GM23248 (cell line): ENCODE results near the gene BOLL. TPM values are rescaled to one million over a fixed set of nuclear protein-coding genes. Genes with fewer than 3 reads are reported as not detected.
"Not testable (repeated sequence)": the region's sequence is repeated elsewhere in the genome, so short reads cannot be mapped to it uniquely, and the experiment has no call there.

ENCODE experiments used
- DNase-seq: peaks from one replicate; pipeline ENCODE4 v3.0.0-alpha.2; 2015
- H2AFZ ChIP-seq: fragments of 200-600 bp; sonication (generic); 2 replicates; pipeline ENCODE4 v1.6.1; 2016; ENCODE audit warnings: antibody characterized with exemption
- H3F3A ChIP-seq: fragments of 200-600 bp; sonication (generic); 2 replicates; pipeline ENCODE4 v1.6.1; 2016; ENCODE audit warnings: mild to moderate bottlenecking, antibody characterized with exemption, mixed run types; ENCODE audit not compliant: insufficient read depth
- H3K27ac ChIP-seq: fragments of 200-600 bp; sonication (generic); 2 replicates; pipeline ENCODE4 v1.5.1; 2016; ENCODE audit warnings: mild to moderate bottlenecking
- H3K27me3 ChIP-seq: fragments of 200-600 bp; sonication (generic); replicated peaks from 2 replicates; pipeline ENCODE4 v1.6.1; 2016; ENCODE audit warnings: mild to moderate bottlenecking; ENCODE audit not compliant: insufficient read depth
- H3K36me3 ChIP-seq: fragments of 200-600 bp; sonication (generic); 2 replicates; pipeline ENCODE4 v1.6.1; 2016; ENCODE audit warnings: low read depth, mild to moderate bottlenecking
- H3K4me1 ChIP-seq: fragments of 200-600 bp; sonication (generic); 2 replicates; pipeline ENCODE4 v1.6.1; 2016; ENCODE audit warnings: mild to moderate bottlenecking; ENCODE audit not compliant: insufficient read depth
- H3K4me2 ChIP-seq: fragments of 200-600 bp; sonication (generic); one replicate; pipeline ENCODE4 v1.6.1; 2016; ENCODE audit warnings: mild to moderate bottlenecking; ENCODE audit not compliant: unreplicated experiment
- H3K4me3 ChIP-seq: fragments of 200-600 bp; sonication (generic); 2 replicates; pipeline ENCODE4 v1.5.1; 2016; ENCODE audit warnings: mild to moderate bottlenecking
- H3K79me2 ChIP-seq: fragments of 200-600 bp; sonication (generic); 2 replicates; pipeline ENCODE4 v1.6.1; 2016; ENCODE audit warnings: mild to moderate bottlenecking; ENCODE audit not compliant: insufficient read depth
- H3K9ac ChIP-seq: fragments of 200-600 bp; sonication (generic); 2 replicates; pipeline ENCODE4 v1.6.1; 2016; ENCODE audit warnings: mild to moderate bottlenecking
- H3K9me2 ChIP-seq: fragments of 200-600 bp; sonication (generic); 2 replicates; pipeline ENCODE4 v1.6.1; 2016; ENCODE audit warnings: mixed run types, mild to moderate bottlenecking, moderate library complexity; ENCODE audit not compliant: insufficient read depth
- H3K9me3 ChIP-seq: fragments of 200-600 bp; sonication (generic); one replicate; pipeline ENCODE4 v1.6.1; 2017; ENCODE audit warnings: low read depth
- H4K20me1 ChIP-seq: fragments of 200-600 bp; sonication (generic); 2 replicates; pipeline ENCODE4 v1.6.0; 2016; ENCODE audit not compliant: insufficient read depth
- EZH2 ChIP-seq: fragments of 200-600 bp; sonication (generic); IDR thresholded peaks from 2 replicates; pipeline ENCODE4 v1.6.1; 2018; ENCODE audit warnings: antibody characterized with exemption, mild to moderate bottlenecking; ENCODE audit not compliant: insufficient read depth, poor library complexity, severe bottlenecking
- EZH2phosphoT487 ChIP-seq: fragments of 200-600 bp; sonication (generic); IDR thresholded peaks from 2 replicates; pipeline ENCODE4 v1.6.1; 2018; ENCODE audit warnings: antibody characterized with exemption, moderate library complexity, mild to moderate bottlenecking, low read depth; ENCODE audit not compliant: insufficient read depth
- WGBS, 2 experiments: methylation state at CpG; one replicate each; pipeline ENCODE4 v1.1.6; 2015 to 2017; ENCODE audit warnings: low lambda C conversion rate in 2 of 2, low coverage in 1 of 2; ENCODE audit errors: missing lambda C conversion rate in 2 of 2; 5-methylcytosine and 5-hydroxymethylcytosine counted together
- in situ Hi-C: fragments of 300-500 bp; cut with MboI; formaldehyde crosslinking; loops from 2 replicates; pipeline ENCODE4 v1.15.0; 2020
- polyA plus RNA-seq: library from polyadenylated mRNA; unstranded; fragments of >200 nt; fragmentation: Nextera tagmentation; extraction: Ambion mirVana; gene quantifications from 2 replicates; pipeline ENCODE4 v1.2.1, GENCODE V29; 2016
- total RNA-seq: library from RNA; depleted of rRNA; stranded (reverse); fragments of >200 nt; shearing (Covaris generic); gene quantifications from 2 replicates; pipeline ENCODE4 v1.2.3, GENCODE V29; 2014

Gene BOLL
- total and polyA plus RNA-seq, 2 experiments from 2014 or later: not detected

DNA sequence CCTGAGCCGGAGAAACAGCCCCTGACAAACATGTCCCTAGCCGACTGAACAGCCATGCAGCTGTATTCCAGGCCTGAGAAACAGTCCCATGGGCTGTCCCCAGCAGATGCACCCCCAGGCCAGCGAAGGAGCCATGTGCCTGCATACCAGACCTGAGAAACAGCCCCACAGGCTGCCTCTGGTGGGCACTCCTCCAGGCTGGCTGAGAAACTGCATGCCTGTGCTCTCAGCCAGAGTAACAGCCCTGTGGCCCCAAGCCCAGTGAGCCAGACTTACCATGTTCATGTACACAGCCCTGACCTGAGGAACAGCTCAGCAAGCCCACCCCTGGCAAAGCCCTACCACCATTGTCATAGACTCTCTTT lies 24.8 kb downstream of the BOLL start:
- Histone ChIP-seq H3K9ac (no peak overlapping the region), H3K79me2 (no peaks in the 10 kb centered on the region), H2AFZ (no peak overlapping the region), H3K27ac (no peak overlapping the region), H3K4me2 (no peak overlapping the region), H3K36me3 (no peaks in the 10 kb centered on the region), H3F3A (no peaks in the 10 kb centered on the region), H3K9me2 (no peaks in the 10 kb centered on the region), H3K4me3 (no peak overlapping the region), H3K9me3 (no peaks in the 10 kb centered on the region), H3K4me1 (no peaks in the 10 kb centered on the region), H4K20me1 (no peaks in the 10 kb centered on the region), H3K27me3 (no peaks in the 10 kb centered on the region)
- in situ Hi-C loops: no loop called here
- DNase-seq: no peak
- TF ChIP-seq EZH2: no peak
- TF ChIP-seq EZH2phosphoT487: no peak
- 39 to 58% methylated on average over 2 to 3 of the region's 3 CpGs for WGBS, 2 experiments

DNA sequence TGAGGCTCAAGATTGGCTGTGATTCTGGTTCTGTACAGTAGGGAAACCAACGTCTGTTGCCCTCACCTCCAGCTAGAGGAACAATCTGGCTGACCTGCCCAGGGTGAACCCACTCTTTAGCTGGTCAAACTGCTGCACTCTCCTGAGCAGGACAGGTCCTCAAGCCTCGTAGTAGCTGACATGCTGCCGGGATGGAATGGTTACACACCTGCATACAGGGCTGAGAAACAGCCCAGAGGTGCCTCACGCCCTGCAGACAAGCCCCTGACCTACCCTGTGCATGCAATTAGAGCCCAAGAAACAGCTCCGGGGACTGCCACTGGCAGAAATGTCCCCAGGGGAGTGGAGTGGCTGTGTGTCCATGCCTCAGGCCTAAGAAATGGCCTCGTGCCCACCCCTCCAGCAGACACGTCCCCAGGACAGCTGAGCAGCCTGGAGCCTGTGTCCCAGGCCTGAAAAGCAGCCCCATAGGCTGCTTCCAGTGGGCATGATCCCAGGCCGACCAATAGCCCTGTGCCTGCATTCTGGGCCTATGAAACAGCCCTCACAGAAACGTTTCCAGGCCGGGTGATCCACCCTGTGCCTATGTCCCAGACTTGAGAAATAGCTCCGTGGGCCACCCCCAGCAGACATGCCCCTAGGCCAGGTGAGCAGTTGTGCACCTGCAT lies 25.4 kb downstream of the BOLL start:
- Histone ChIP-seq H4K20me1 (no peaks in the 10 kb centered on the region), H3K9ac (no peak overlapping the region), H3K27me3 (no peaks in the 10 kb centered on the region), H2AFZ (no peak overlapping the region), H3K9me2 (no peaks in the 10 kb centered on the region), H3K79me2 (no peaks in the 10 kb centered on the region), H3K27ac (no peak overlapping the region), H3F3A (no peaks in the 10 kb centered on the region), H3K4me2 (no peak overlapping the region), H3K4me1 (no peaks in the 10 kb centered on the region), H3K4me3 (no peak overlapping the region), H3K36me3 (no peaks in the 10 kb centered on the region), H3K9me3 (no peaks in the 10 kb centered on the region)
- in situ Hi-C loops: no loop called here
- no peak for DNase-seq
- no peak for TF ChIP-seq EZH2phosphoT487
- no peak for TF ChIP-seq EZH2
- WGBS, 2 experiments: 36 to 37% methylated on average over 11 of the region's 11 CpGs

GRCh38 chr2:197759013-197759412 lies 26.1 kb downstream of the BOLL start:
- Histone ChIP-seq H3K9me3 (no peaks in the 10 kb centered on the region), H3K36me3 (no peaks in the 10 kb centered on the region), H3K4me1 (no peaks in the 10 kb centered on the region), H3K4me3 (no peak overlapping the region), H3K27me3 (no peaks in the 10 kb centered on the region), H3F3A (no peaks in the 10 kb centered on the region), H3K9ac (no peak overlapping the region), H2AFZ (no peak overlapping the region), H3K4me2 (no peak overlapping the region), H3K9me2 (no peaks in the 10 kb centered on the region), H3K27ac (no peak overlapping the region), H3K79me2 (no peaks in the 10 kb centered on the region), H4K20me1 (no peaks in the 10 kb centered on the region)
- WGBS, 2 experiments: 52 to 61% methylated on average over 4 of the region's 4 CpGs
- DNase-seq: no peak
- TF ChIP-seq EZH2phosphoT487 (no peak), EZH2 (no peak)
- in situ Hi-C loops: no loop called here

- no peak for TF ChIP-seq EZH2
- no peak for TF ChIP-seq EZH2phosphoT487
- no peak overlapping the region for H3K4me2 ChIP-seq
These were observed 44.9 kb downstream of the BOLL start for GRCh38 chr2:197740200-197740599.

GRCh38 chr2:197728555-197729544 lies 56.3 kb downstream of the BOLL start:
- H3K27me3 ChIP-seq, DNase-seq, H4K20me1 ChIP-seq, H3K9ac ChIP-seq, H3K36me3 ChIP-seq, H3K9me2 ChIP-seq, in situ Hi-C loops, H3K79me2 ChIP-seq, H3K4me1 ChIP-seq, H2AFZ ChIP-seq, H3K4me2 ChIP-seq, H3K4me3 ChIP-seq, H3K27ac ChIP-seq, H3K9me3 ChIP-seq, H3F3A ChIP-seq: not testable (repeated sequence)
- WGBS, 2 experiments: 90 to 91% methylated on average over 26 to 30 of the region's 32 CpGs

More at GRCh38 chr2:197740200-197740599, 44.9 kb downstream of the BOLL start:
- Histone ChIP-seq H3K4me3 (no peak overlapping the region), H3K9ac (no peak overlapping the region), H3K4me1 (no peaks in the 10 kb centered on the region), H2AFZ (no peak overlapping the region), H3K9me2 (no peaks in the 10 kb centered on the region), H3F3A (no peaks in the 10 kb centered on the region), H3K9me3 (no peaks in the 10 kb centered on the region), H3K27ac (no peak overlapping the region), H3K36me3 (no peaks in the 10 kb centered on the region), H3K79me2 (no peaks in the 10 kb centered on the region), H3K27me3 (no peaks in the 10 kb centered on the region), H4K20me1 (no peaks in the 10 kb centered on the region)
- in situ Hi-C loops: no loop called here
- DNase-seq: no peak
